Left lung (tissue), 10 donors: ENCODE data around the gene RRP7A. TPM values are rescaled to one million over a fixed set of nuclear protein-coding genes. Genes with fewer than 3 reads are reported as not detected.
A peak's percentile ranks its signal among the peaks of the same experiment; 100 is the strongest.
"Not testable (repeated sequence)": the region's sequence is repeated elsewhere in the genome, so short reads cannot be mapped to it uniquely, and the experiment has no call there.

Experiments used
- ATAC-seq: fragments of 200-7000 bp; cut with Tn5 transposase; one replicate; pipeline ENCODE4 v1.9.1; 2020; ENCODE audit warnings: moderate library complexity
- DNase-seq, 4 donors: peaks; one replicate each; pipeline ENCODE4 v3.0.0-alpha.2; 2013 to 2020
- H3K27ac ChIP-seq, 2 donors: fragments of 200-600 bp; sonication (generic) in 1 of 2; one replicate each; pipeline versions ENCODE4 v1.5.0 to v1.8.0; 2020 to 2021
- H3K27me3 ChIP-seq, 2 donors: fragments of 200-600 bp; sonication (generic) in 1 of 2; one replicate each; pipeline versions ENCODE4 v1.5.0 to v1.8.0; 2020 to 2021
- H3K36me3 ChIP-seq, 2 donors: fragments of 200-600 bp; sonication (generic) in 1 of 2; one replicate each; pipeline versions ENCODE4 v1.5.0 to v1.8.0; 2020 to 2021
- H3K4me1 ChIP-seq, 2 donors: fragments of 200-600 bp; one replicate each; pipeline ENCODE4 v1.8.0; 2021
- H3K4me3 ChIP-seq, 2 donors: fragments of 200-600 bp; sonication (generic) in 1 of 2; one replicate each; pipeline versions ENCODE4 v1.5.0 to v1.8.0; 2020 to 2021; ENCODE audit warnings: mild to moderate bottlenecking in 1 of 2
- H3K9me3 ChIP-seq, 2 donors: fragments of 200-600 bp; sonication (generic) in 1 of 2; one replicate each; pipeline versions ENCODE4 v1.5.0 to v1.8.0; 2020 to 2021
- intact Hi-C, 2 donors: fragments of 100-400 bp; cut with DNase I; formaldehyde crosslinking; loops; one replicate each; pipeline versions ENCODE4 v1.11.2 to v1.14.2; 2022
- polyA plus RNA-seq, 6 donors: library from polyadenylated mRNA; unstranded; fragments of 120-200 nt; gene quantifications; one replicate each; pipeline ENCODE4 v1.2.1, GENCODE V29; 2013; ENCODE audit not compliant: insufficient read length in 6 of 6
- total RNA-seq, 2 donors: library from RNA; stranded (reverse); fragmentation: NEBNext Ultra II Directional; extraction: Animal tissue kit (Norgen Biotek cat#: 25700); gene quantifications; one replicate each; pipeline ENCODE4 v1.2.1, GENCODE V29; 2021
- TF ChIP-seq, protein P1 (sequence below), 2 donors: fragments of 200-600 bp; sonication (generic) in 1 of 2; IDR thresholded peaks; one replicate each; pipeline versions ENCODE4 v1.5.0 to v1.8.0; 2021; ENCODE audit warnings: antibody characterized with exemption in 2 of 2
- donor health status: DM: no; HTN: yes; CAD: no.
- donor health status: DM: no; HTN: no; CAD: no.

Gene RRP7A
- total and polyA plus RNA-seq, 8 donors: 25.7 to 57.1 (median 30.6) TPM

DNA sequence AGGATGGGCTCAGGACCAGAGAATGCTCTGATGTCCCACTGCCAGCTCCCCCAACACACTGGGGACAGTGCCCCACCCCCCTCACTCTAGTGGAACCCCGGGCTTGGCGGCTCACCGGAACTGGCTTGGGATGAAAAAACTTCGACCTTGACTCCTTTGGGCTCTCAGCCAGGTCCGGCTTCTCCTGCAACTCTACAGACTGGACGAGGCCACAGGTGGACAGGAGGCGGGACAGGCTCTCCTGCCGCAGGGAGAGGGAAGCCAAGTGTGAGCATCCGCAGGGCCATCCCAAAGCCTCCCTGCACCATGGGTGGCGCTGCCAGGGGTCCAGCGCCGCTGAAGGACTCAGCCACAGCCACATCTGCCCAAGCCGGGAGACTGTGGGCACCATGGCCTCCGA lies 3.7 kb downstream of the RRP7A start:
- ATAC-seq (no peak), DNase-seq (no peak)
- TF ChIP-seq, protein P1, sequence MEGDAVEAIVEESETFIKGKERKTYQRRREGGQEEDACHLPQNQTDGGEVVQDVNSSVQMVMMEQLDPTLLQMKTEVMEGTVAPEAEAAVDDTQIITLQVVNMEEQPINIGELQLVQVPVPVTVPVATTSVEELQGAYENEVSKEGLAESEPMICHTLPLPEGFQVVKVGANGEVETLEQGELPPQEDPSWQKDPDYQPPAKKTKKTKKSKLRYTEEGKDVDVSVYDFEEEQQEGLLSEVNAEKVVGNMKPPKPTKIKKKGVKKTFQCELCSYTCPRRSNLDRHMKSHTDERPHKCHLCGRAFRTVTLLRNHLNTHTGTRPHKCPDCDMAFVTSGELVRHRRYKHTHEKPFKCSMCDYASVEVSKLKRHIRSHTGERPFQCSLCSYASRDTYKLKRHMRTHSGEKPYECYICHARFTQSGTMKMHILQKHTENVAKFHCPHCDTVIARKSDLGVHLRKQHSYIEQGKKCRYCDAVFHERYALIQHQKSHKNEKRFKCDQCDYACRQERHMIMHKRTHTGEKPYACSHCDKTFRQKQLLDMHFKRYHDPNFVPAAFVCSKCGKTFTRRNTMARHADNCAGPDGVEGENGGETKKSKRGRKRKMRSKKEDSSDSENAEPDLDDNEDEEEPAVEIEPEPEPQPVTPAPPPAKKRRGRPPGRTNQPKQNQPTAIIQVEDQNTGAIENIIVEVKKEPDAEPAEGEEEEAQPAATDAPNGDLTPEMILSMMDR (IDR thresholded peaks at IDR 0.05): no peak
- H3K36me3 ChIP-seq: peaks cover 0 to 61% of the 10 kb centered on the region in 2 donors
- H3K9me3 ChIP-seq: no peaks in the 10 kb centered on the region
- H3K4me3 ChIP-seq: no peak overlapping the region
- H3K27me3 ChIP-seq: no peaks in the 10 kb centered on the region
- intact Hi-C loops: no loop called here
- H3K27ac ChIP-seq: no peak overlapping the region
- peaks cover 5 to 13% of the 10 kb centered on the region in 2 donors for H3K4me1 ChIP-seq

DNA sequence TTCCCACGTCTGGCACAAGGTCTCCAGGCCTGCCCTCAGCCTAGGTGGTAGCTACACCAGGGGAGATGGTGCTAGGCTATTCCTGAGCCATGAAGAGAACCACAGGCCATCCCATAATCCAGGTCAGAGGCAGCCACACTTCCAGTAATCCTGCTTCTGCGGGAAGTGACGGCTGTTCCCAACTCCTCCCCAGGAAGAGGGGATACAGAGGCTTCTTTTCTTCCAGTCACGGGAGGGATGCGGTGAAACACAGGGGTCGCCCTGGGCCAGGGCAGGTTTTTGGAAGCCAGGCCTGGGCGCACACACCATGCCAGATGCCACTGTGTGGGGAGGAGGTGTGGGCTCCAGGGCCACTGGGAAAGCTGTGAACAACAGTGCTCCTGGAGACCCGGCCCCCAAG lies 4.3 kb downstream of the RRP7A start:
- H3K36me3 ChIP-seq: peaks cover 0 to 66% of the 10 kb centered on the region in 2 donors
- ATAC-seq: not testable (repeated sequence)

DNA sequence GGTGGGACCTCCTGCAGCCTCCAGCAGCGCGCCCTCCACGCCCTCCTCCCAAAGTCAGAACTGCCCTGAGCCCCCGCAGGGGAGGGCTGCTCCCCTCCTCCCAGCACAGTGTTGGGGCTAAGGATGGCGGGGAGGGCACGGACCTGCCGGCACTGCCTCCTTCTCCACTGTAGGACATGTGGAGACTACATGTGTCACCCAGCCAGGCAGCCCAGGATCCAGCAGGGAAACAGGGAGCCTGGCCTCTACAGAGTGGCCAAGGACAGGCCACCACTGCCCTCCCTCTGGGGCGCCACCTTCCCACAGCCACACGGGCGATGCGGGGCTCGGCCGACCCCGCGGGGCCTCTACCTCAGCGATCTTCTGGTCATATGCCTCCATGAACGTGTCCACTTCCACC lies 5.3 kb downstream of the RRP7A start:
- ATAC-seq, H3K9me3 ChIP-seq, H3K27ac ChIP-seq, H3K4me3 ChIP-seq, DNase-seq, H3K4me1 ChIP-seq, H3K27me3 ChIP-seq, intact Hi-C loops: not testable (repeated sequence)
- peaks cover 0 to 66% of the 10 kb centered on the region in 2 donors for H3K36me3 ChIP-seq

More for the DNA sequence above, 4.3 kb downstream of the RRP7A start:
- H3K4me3 ChIP-seq, DNase-seq, H3K9me3 ChIP-seq, H3K27me3 ChIP-seq, intact Hi-C loops, H3K27ac ChIP-seq: not testable (repeated sequence)
- H3K4me1 ChIP-seq: peaks cover 4 to 11% of the 10 kb centered on the region in 2 donors

DNA sequence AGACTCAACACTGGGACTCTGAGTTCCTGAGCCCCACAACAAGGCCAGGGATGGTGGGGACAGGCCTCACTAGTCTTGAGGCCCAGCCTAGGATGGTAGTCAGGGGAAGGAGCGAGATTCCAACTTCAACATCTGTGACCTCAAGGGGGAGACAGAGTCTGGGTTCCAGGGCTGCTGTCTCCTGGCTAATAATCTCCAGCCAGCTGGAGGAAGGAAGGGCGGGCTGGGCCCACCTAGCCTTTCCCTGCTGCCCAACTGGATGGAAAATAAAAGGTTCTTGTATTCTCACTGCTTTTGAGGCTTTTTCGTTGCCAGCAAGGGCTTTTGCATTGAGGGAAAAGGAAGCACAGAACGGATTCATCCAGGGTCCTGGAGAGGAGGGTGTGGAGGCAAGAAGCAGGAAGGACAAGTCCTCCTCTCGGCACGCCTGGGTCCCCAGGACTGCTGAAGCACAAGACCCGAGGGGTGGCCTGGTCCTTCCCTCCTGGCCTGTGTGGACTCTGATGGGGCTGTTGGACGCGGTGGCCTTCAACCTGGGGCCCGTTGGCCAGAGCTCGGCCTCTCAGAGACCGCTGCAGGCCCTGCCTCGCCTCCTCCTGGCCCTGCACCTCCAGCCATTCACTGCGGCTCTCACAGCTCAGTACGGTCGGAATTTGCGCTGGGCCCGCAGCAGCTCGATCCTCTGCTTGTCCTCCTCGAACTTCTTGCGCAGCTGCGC lies 7.2 kb downstream of the RRP7A start:
- H3K9me3 ChIP-seq, intact Hi-C loops, H3K4me1 ChIP-seq, H3K27ac ChIP-seq, H3K4me3 ChIP-seq, H3K27me3 ChIP-seq: not testable (repeated sequence)
- peak; percentile 56 for ATAC-seq
- peaks cover 0 to 61% of the 10 kb centered on the region in 2 donors for H3K36me3 ChIP-seq
- DNase-seq: peak in 1 of 4 donors; percentile 61

DNA sequence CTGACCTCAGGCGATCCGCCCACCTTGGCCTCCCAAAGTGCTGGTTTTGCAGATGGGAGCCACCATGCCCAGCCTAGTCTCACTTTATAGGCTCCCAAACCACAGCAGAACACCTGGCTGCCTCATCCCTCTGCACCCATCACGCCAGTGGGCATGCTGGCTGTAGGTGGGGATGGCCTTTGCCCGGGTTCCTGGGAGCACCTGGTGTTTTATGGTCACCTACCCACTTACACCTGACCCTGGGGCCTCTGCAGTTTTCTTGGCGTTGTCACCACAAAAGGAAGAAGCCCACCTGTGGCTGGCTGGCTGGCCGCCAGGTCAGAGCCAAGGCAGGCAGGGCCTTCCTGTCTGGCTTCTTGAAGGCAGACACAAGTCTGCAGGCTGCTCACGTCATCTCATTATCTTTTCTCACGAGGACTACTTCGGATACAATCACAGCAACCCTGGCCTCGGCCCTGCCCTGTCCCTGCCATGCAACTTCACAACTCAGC lies 8.2 kb downstream of the RRP7A start:
- TF ChIP-seq, protein P1 (IDR thresholded peaks at IDR 0.05): no peak
- no peak overlapping the region for H3K27ac ChIP-seq
- no peak overlapping the region for H3K4me3 ChIP-seq
- H3K27me3 ChIP-seq: no peaks in the 10 kb centered on the region
- H3K36me3 ChIP-seq: peaks cover 0 to 52% of the 10 kb centered on the region in 2 donors
- DNase-seq (no peak), ATAC-seq (no peak)
- no peaks in the 10 kb centered on the region for H3K4me1 ChIP-seq
- intact Hi-C loops: no loop called here
- H3K9me3 ChIP-seq: no peaks in the 10 kb centered on the region

DNA sequence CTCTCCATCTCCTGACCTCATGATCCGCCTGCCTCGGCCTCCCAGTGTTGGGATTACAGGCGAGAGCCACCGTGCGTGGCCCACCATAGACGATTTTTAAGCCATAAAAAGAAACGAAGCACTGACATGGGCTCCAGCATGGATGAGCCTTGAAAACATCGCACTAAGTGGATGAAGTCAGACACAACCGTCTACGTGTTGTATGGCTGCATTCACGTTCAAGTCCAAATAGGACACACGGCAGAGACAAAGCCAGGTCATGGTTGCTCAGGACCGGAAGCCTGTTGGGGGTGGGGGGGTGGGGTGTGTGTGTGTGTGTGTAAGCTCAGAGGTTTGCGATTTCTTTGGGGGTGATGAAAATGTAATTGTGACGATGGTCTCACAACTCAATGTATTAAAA lies 10.0 kb downstream of the RRP7A start:
- Histone ChIP-seq H3K27me3 (no peaks in the 10 kb centered on the region), H3K36me3 (peaks cover 0 to 35% of the 10 kb centered on the region in 2 donors), H3K9me3 (no peaks in the 10 kb centered on the region), H3K4me1 (no peaks in the 10 kb centered on the region), H3K4me3 (no peak overlapping the region), H3K27ac (no peak overlapping the region)
- intact Hi-C loops: no loop called here
- TF ChIP-seq, protein P1 (IDR thresholded peaks at IDR 0.05): no peak
- no peak for DNase-seq
- no peak for ATAC-seq

DNA sequence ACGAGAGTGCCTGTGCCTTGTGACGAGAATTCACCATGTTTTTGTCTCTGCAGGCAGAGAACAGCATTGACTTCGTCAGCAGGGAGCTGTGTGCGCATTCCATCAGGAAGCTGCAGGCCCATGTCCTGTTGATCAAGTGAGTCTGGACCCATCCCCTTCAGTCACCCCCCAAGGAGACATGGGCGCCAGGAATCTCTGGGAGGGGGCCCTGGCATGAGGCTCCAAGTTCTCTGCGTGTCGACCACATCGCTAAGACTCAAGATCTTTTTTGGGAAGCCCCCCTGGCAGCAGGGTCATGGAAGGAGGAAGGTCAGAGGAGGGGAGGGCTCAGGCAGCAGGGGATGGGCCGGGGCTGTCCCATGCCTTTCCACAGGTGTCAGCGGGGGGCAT lies 10.6 kb downstream of the RRP7A start:
- H3K27me3 ChIP-seq, H3K4me1 ChIP-seq, H3K9me3 ChIP-seq, ATAC-seq, DNase-seq, H3K27ac ChIP-seq, intact Hi-C loops, H3K4me3 ChIP-seq: not testable (repeated sequence)
- H3K36me3 ChIP-seq: peaks cover 0 to 30% of the 10 kb centered on the region in 2 donors

DNA sequence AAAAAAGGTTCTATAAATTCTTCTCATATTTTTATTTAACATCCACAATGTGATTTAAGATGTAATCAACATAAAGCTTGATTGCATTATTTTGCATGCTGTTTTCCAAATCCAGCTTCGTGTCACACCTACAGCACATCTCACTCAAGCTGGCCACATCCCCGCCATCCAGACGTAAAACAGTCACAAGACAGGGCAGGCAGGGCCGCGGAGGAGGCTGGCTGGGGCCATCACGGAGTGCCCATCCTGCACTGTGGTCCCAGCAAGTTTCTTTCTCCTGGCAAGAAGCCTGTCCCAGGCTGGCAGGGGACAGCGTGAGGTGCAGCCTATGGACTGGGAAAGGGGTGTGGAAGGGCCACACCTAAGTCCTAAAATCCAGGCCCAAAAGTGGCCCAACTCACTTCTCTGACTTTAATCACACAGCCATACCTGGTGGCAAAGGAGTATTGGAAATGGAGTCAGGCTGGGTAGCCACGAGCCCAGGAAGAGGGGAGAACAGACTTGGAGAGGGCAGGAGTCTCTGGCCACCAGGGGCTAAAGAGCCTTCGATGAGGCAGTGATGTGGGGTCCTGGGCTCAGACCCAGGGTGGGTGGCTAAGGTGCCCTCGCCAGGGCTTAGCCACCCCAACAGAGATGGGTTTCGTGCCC lies 11.1 kb downstream of the RRP7A start:
- not testable (repeated sequence) for ATAC-seq, DNase-seq

More for the DNA sequence above, 11.1 kb downstream of the RRP7A start:
- intact Hi-C loops, H3K9me3 ChIP-seq, H3K27ac ChIP-seq, H3K4me1 ChIP-seq, H3K27me3 ChIP-seq, H3K4me3 ChIP-seq: not testable (repeated sequence)
- peaks cover 0 to 25% of the 10 kb centered on the region in 2 donors for H3K36me3 ChIP-seq
